Heart left ventricle (tissue), 16 donors: ENCODE measurements around the gene IRF3. TPM values are rescaled to one million over a fixed set of nuclear protein-coding genes. Genes with fewer than 3 reads are reported as not detected.

Experiments used
- ATAC-seq, 4 donors: fragments of 200-7000 bp; cut with Tn5 transposase; one replicate each; pipeline ENCODE4 v1.9.1; 2020 to 2022; ENCODE audit warnings: moderate library complexity in 4 of 4, mild to moderate bottlenecking in 3 of 4, moderate number of reproducible peaks in 1 of 4
- DNase-seq, 5 donors: peaks; one replicate each; pipeline ENCODE4 v3.0.0-alpha.2; 2020
- H3K27ac ChIP-seq, 12 donors: fragments of 200-600 bp; sonication (generic) in 4 of 12; one replicate each; pipeline versions ENCODE4 v1.5.0 to v1.8.0; 2016 to 2022; ENCODE audit warnings: mild to moderate bottlenecking in 2 of 12
- H3K27me3 ChIP-seq, 9 donors: fragments of 200-600 bp; sonication (generic) in 2 of 9; one replicate each; pipeline versions ENCODE4 v1.5.1 to v1.8.0; 2016 to 2022; ENCODE audit warnings: mild to moderate bottlenecking in 3 of 9
- H3K36me3 ChIP-seq, 9 donors: fragments of 200-600 bp; sonication (generic) in 2 of 9; one replicate each; pipeline versions ENCODE4 v1.5.0 to v1.8.0; 2018 to 2022; ENCODE audit warnings: mild to moderate bottlenecking in 2 of 9
- H3K4me1 ChIP-seq, 12 donors: fragments of 200-600 bp; sonication (generic) in 4 of 12; one replicate each; pipeline versions ENCODE4 v1.5.0 to v1.8.0; 2016 to 2022; ENCODE audit warnings: mild to moderate bottlenecking in 3 of 12
- H3K4me3 ChIP-seq, 12 donors: fragments of 200-600 bp; sonication (generic) in 4 of 12; one replicate each; pipeline versions ENCODE4 v1.5.0 to v1.8.0; 2017 to 2022; ENCODE audit warnings: mild to moderate bottlenecking in 9 of 12, moderate library complexity in 4 of 12
- H3K9me3 ChIP-seq, 12 donors: fragments of 200-600 bp; sonication (generic) in 4 of 12; one replicate each; pipeline versions ENCODE4 v1.5.0 to v1.8.0; 2016 to 2022; ENCODE audit warnings: mild to moderate bottlenecking in 1 of 12
- CTCF ChIP-seq, 12 donors: fragments of 200-600 bp; sonication (generic) in 4 of 12; IDR thresholded peaks; one replicate each; pipeline versions ENCODE4 v1.5.0 to v1.8.0; 2018 to 2022; ENCODE audit warnings: antibody characterized with exemption in 12 of 12, mild to moderate bottlenecking in 5 of 12
- POLR2A ChIP-seq, 2 donors: fragments of 450-650 bp; IDR thresholded peaks; one replicate each; pipeline ENCODE4 v1.6.1; 2017; ENCODE audit warnings: antibody characterized with exemption in 2 of 2, mild to moderate bottlenecking in 2 of 2, moderate library complexity in 2 of 2
- WGBS, 4 donors: extraction: QIAGEN DNeasy Blood & Tissue Kit in 2 of 4; methylation state at CpG; one replicate each; pipeline versions ENCODE4 v1.1.5 to v1.1.7; 2013 to 2018; 5-methylcytosine and 5-hydroxymethylcytosine counted together
- intact Hi-C, 10 donors: fragments of 100-400 bp; cut with DNase I; formaldehyde crosslinking; loops; one replicate each; pipeline versions ENCODE4 v1.11.1 to v1.14.2; 2022
- polyA plus RNA-seq, 2 donors: library from polyadenylated mRNA; stranded (reverse); fragments of 200-250 nt; gene quantifications; one replicate each; pipeline ENCODE4 v1.2.3, GENCODE V29; 2013
- total RNA-seq, 9 donors: library from RNA; depleted of rRNA in 2 of 9; stranded (reverse); fragments of >200 nt in 2 of 9; fragmentation: NEBNext Ultra II Directional in 3 of 9; extraction: Animal tissue kit (Norgen Biotek cat#: 25700) in 3 of 9; gene quantifications; one replicate each; pipeline versions ENCODE4 v1.1.0 to v1.2.4, GENCODE V29; 2016 to 2023
- donor health status: ischemic (EF 13 %, LVEDD 7.1; RV severe dilation, severe dysfunction).
- donor health status: healthy with polysubstance abuse.
- donor health status: DM: no; HTN: yes; CAD: no.
- donor health status: DM: no; HTN: no; CAD: no.
- donor health status: ischemic (EF 25% LVEDD 6.9; RV normal size, moderate dysfunction).
- donor health status: ischemic (EF 25% LVEDD 5.7; RV mildly dilated, moderate dysfunction).
- donor health status: healthy.
- donor health status: DM: yes; HTN: yes; CAD: no.
- donor health status: ischemic (EF 35%, LVEDD 5.7; RV mildly dilated, moderate dysfunction).
- donor health status: nonischemic (EF 11% LVEDD 7.7; RV severe dilation, severe dysfunction).
- donor health status: DM: yes; HTN: yes; CAD: no.
- donor health status: PGD.
- donor health status: ischemic (EF 29% LVEDD 5.4; RV normal size, mild dysfunction).
- donor health status: nonischemic (EF 23%, LVEDD 6.1; RV moderate dilation, normal function).

The IRF3 gene
- total and polyA plus RNA-seq, 11 donors: 23.1 to 68.0 (median 35.1) TPM

GRCh38 chr19:49616945-49617344 lies 48.7 kb downstream of the IRF3 start:
- DNase-seq (no peak), ATAC-seq (no peak)
- Histone ChIP-seq H3K9me3 (peaks cover 0 to 3% (median 0%) of the 10 kb centered on the region in 12 donors), H3K27ac (no peak overlapping the region), H3K27me3 (no peaks in the 10 kb centered on the region), H3K36me3 (peaks cover 0 to 72% (median 65%) of the 10 kb centered on the region in 9 donors), H3K4me1 (peaks cover 0 to 17% (median 2%) of the 10 kb centered on the region in 12 donors), H3K4me3 (no peak overlapping the region)
- WGBS, 4 donors: 94 to 97% (median 94%) methylated on average over 7 of the region's 7 CpGs
- TF ChIP-seq CTCF (IDR thresholded peaks at IDR 0.05): no peak
- TF ChIP-seq POLR2A (IDR thresholded peaks at IDR 0.05): no peak
- intact Hi-C loops: no loop called here

DNA sequence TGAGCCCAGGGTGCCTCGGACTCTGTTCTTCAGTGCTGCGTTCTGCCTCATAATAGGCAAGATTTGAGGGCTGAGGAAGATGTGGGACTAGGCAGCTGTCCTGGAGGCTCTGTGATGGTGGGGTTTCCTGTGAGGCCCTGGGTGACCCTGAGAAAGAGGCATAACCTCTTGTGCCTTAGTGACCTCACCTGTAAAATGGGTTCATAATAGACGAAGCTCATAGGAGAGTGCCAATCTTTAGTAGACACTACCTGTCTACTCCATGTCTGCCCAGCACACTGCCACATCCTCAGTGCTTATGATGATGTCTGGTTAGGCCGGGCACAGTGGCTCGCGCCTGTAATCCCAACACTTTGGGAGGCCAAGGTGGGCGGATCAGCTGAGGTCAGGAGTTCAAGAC lies 49.1 kb downstream of the IRF3 start:
- Histone ChIP-seq H3K27ac (no peak overlapping the region), H3K4me3 (no peak overlapping the region), H3K9me3 (peaks cover 0 to 3% (median 0%) of the 10 kb centered on the region in 12 donors), H3K4me1 (peaks cover 0 to 17% (median 2%) of the 10 kb centered on the region in 12 donors), H3K27me3 (no peaks in the 10 kb centered on the region), H3K36me3 (peaks cover 0 to 68% (median 61%) of the 10 kb centered on the region in 9 donors)
- 95 to 98% (median 97%) methylated on average over 6 to 7 of the region's 7 CpGs for WGBS, 4 donors
- TF ChIP-seq POLR2A (IDR thresholded peaks at IDR 0.05) (no peak), CTCF (IDR thresholded peaks at IDR 0.05) (no peak)
- intact Hi-C loops: no loop called here
- ATAC-seq (no peak), DNase-seq (no peak)

DNA sequence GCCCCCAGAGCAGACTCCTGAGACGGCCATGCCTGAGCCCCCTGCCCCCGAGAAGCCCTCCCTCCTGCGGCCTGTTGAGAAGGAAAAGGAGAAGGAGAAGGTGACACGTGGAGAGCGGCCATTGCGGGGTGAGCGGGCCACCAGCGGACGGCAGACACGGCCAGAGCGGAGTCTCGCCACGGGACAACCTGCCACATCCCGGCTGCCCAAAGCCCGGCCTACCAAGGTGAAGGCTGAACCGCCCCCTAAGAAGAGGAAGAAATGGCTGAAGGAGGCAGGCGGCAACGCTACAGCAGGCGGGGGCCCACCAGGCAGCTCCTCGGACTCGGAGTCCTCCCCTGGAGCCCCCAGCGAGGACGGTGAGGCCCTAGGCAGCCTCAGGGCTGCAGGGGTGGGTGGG lies 49.8 kb downstream of the IRF3 start:
- H3K36me3 ChIP-seq: peaks cover 0 to 70% (median 61%) of the 10 kb centered on the region in 9 donors
- no peak for DNase-seq
- no peak for ATAC-seq
- 95 to 98% (median 96%) methylated on average over 23 of the region's 23 CpGs for WGBS, 4 donors
- H3K27ac ChIP-seq: no peak overlapping the region
- intact Hi-C loops: no loop called here
- TF ChIP-seq POLR2A (IDR thresholded peaks at IDR 0.05) (no peak), CTCF (IDR thresholded peaks at IDR 0.05) (no peak)
- H3K4me3 ChIP-seq: no peak overlapping the region
- H3K9me3 ChIP-seq: peaks cover 0 to 3% (median 0%) of the 10 kb centered on the region in 12 donors
- H3K27me3 ChIP-seq: no peaks in the 10 kb centered on the region
- H3K4me1 ChIP-seq: peaks cover 0 to 17% (median 2%) of the 10 kb centered on the region in 12 donors

DNA sequence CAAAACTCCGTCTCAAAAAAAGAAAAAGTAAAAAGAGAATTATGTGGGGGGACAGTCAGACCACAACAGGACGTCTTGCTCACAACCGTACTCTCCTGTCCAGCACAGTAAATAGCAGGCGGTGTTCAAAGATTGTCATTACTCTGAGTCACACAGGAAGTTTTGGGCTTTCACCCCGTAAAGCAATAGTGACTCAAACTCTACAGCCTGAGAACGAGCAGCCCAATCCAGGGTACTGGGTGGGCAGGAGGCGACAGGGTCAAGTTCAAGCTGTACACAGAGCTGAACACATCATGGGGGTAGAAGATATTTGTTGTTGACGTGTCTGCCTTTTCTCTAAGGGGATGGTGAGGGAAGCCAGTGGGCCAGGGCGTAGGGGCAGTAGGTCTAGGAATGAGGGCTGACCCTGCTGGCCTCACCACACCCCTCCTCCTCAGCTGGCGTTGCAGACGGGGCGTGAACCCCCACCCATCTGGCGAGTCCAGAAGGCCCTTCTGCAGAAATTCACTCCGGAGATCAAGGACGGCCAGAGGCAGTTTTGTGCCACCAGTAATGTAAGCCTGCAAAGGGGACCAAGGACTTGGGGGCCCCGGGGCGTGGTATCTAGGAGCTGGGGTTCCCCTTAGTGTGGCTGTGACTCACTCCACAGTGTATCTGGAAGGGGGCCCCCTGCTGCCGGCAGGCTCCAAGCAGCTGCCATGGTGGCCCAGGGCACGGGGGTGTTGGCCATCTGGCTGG lies 51.4 kb downstream of the IRF3 start:
- H3K9me3 ChIP-seq: peaks cover 0 to 3% (median 0%) of the 10 kb centered on the region in 12 donors
- no peak for DNase-seq
- H3K4me1 ChIP-seq: peaks cover 0 to 17% (median 2%) of the 10 kb centered on the region in 12 donors
- TF ChIP-seq CTCF (IDR thresholded peaks at IDR 0.05) (no peak), POLR2A (IDR thresholded peaks at IDR 0.05) (no peak)
- peak in 2 of 4 donors; percentile 14 to 18 for ATAC-seq
- no peaks in the 10 kb centered on the region for H3K27me3 ChIP-seq
- peaks cover 0 to 73% (median 61%) of the 10 kb centered on the region in 9 donors for H3K36me3 ChIP-seq
- H3K27ac ChIP-seq: no peak overlapping the region
- intact Hi-C loops: no loop called here
- WGBS, 4 donors: 83 to 91% (median 87%) methylated on average over 15 to 19 of the region's 19 CpGs
- H3K4me3 ChIP-seq: no peak overlapping the region
